GM21737 (cell line): Measurements from ENCODE around the gene CYP17A1.
"Not testable (repeated sequence)": the region's sequence is repeated elsewhere in the genome, so short reads cannot be mapped to it uniquely, and the experiment has no call there.

Experiments used
- ATAC-seq: cut with Tn5 transposase; IDR thresholded peaks from one replicate; pipeline ENCODE4 v1.9.1; 2021; ENCODE audit warnings: mild to moderate bottlenecking, moderate library complexity; ENCODE audit not compliant: unreplicated experiment

The CYP17A1 gene

GRCh38 chr10:102838276-102838927 is 1.2 kb upstream of the CYP17A1 start:
- not testable (repeated sequence) for ATAC-seq

DNA sequence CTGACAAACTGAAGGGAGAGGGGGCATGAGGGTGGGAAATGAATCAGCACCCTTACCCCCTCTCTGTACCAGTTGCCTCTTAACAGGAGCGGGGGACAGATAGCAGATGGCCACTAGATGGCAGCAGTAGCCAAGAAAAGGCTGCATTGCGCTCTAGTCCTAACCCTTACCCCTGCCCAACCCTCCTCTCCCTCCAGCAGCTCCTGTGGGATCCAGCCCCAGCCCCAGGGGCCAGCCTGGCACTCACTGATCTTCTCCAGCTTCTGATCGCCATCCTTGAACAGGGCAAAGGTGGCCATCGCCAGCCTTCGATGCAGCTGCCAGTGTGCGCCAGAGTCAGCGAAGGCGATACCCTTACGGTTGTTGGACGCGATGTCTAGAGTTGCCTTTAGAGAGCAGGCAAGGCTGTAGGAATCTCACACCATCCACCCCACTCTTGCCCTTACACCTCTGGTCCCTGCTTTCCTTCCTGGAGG is 2.2 kb downstream of the CYP17A1 start:
- ATAC-seq = no peak

DNA sequence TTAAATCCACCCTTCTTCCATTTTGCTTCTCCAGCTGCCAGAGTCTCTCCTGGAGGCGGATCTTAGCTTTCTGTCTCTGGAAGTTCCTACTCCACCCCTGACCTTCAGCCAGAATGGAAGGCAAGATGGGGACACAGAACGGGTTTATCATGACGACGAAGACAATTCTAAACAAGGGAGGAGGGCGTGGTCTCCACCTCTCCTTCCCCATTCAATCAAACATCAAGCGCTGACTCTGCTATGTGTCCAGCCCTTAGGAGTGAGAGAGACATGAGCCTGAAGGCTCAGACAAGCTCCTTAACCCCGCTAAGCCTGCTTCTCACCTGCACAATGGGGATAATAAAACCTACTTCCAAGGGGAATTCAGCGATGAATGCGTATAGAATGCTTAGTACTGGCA is 3.1 kb downstream of the CYP17A1 start:
- no peak for ATAC-seq

DNA sequence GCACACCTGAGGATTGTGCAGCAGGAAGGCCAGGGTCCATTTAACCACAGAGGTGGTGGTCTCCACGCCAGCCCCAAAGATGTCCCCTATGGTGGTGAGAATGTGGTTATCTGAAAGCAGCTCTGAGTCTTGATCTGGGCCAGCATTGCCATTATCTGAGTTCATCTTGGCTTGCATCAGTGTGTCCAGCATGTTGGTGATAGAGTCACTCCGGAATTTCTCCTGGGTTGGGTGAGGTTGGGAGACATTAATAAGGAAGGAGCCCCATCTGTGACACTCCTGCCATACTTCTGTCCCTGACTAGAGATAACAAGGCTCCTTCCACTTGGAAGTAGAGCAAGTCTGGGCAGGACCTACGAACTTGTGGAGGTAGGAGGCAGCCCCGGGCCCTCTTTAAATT is 4.2 kb downstream of the CYP17A1 start:
- ATAC-seq = no peak

DNA sequence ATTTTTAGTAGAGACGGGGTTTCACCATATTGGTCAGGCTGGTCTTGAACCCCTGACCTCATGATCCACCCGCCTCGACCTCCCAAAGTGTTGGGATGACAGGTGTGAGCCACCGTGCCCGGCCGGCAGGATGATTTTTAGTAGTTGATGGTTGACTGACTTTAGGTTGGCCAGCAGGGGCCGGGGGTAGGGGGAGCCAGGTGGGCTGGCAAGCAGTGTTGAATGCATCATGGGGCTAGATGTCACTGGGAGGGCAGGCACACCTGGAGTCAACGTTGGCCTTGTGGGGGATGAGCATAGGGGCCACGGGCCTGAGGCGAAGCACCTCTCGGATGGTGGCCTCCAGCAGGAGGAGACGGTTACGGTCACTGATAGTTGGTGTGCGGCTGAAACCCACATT is 5.0 kb downstream of the CYP17A1 start:
- ATAC-seq = no peak

DNA sequence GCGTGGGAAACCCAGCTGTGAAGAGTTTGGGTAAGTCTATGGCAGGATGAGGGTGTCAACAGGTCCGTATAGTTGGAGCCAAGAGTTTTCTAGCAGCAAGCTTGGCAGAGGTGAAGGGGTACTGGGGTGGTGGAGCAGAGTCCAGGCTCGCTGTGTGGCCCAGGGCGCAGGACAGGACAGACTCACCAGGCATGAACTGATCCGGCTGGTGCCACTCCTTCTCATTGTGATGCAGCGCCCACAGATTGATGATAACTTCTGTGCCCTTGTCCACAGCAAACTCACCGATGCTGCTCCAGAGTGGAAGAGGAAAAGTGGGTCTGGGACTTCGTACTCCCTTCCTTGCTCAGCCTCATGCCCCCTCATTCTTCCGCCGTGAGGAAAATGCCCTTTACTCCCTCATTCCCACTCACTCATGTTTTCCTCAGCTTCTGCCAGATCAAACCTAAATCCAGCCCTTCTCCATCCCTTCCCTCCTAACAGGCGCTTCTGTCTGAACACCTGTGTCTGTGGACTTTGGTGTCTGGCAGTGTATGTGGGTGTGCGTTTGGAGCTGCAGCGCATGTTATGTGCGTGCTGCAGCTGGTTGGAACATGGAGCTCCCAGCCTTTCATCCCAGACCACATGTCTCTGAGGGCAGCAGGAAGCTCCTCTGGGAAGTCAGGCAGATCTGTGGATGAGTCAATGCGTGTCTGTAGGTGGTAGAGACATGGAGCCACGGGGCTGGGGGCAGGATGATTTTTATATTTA is 5.7 kb downstream of the CYP17A1 start:
- no peak for ATAC-seq

DNA sequence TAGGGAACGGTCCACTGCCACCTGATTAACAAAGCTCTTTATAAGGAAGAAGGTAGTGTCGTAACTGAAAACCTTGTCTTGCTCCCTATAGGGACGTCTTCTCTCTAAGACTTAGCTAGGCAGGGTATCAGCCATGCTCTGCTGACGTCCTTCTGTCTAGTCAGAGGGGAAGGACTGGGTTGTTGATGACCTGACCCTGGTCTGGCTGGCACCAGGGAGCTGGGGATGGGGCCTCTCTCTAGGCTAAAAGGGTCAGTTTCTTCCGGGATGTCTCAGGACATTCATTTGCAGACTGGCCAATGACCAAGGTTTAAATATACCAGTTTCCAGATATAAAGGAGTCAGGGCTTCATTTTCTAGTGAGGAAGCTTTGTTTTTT is 9.6 kb downstream of the CYP17A1 start:
- no peak for ATAC-seq

DNA sequence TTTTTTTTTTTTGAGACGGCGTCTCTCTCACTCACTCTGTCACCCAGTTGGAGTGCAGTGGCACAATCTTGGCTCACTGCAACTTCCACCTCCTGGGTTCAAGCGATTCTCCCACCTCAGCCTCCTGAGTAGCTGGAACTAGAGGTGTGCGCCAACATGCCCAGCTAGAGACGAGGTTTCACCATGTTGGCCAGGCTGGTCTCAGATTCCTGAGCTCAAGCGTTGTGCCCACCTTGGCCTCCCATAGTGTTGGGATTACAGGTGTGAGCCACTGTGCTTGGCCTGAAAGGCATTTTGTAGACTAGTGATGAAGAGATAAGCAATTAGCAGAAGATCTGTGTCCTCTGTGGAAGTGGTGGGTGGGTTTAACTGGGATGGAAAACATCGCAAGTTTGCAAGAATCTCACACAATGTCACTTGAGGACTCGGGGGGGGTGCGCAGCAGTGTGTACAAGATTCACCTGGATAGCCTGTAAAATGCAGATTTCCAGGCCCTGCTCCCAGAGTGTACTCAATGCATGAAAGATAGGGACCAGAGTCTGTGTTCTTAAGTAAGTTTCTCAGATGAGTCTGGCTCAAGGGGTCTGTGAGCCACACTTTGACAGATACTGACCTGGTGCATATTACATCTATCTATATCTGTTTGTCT is 10.9 kb downstream of the CYP17A1 start:
- ATAC-seq = no peak

- no peak for ATAC-seq
These were observed 12.5 kb downstream of the CYP17A1 start for GRCh38 chr10:102824664-102825063.

GRCh38 chr10:102822222-102822621 is 15.0 kb downstream of the CYP17A1 start:
- no peak for ATAC-seq

DNA sequence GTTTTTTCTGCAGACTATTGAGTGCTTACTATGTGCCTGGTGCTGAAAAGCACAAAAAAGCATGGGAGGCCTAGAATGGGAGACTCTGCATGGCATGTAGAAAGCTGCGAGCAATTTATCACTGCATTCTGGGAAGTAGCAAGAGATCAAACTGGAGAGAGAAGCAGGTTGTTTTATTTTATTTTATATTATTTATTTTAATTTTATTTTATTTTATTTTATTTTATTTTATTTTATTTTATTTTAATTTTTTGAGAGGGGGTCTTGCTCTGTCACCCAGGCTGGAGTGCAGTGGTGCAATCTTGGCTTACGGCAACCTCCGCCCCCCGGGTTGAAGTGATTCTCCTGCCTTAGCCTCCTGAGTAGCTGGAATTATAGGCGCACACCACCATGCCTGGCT is 17.2 kb downstream of the CYP17A1 start:
- not testable (repeated sequence) for ATAC-seq

GRCh38 chr10:102819054-102819453 is 18.2 kb downstream of the CYP17A1 start:
- ATAC-seq = no peak

GRCh38 chr10:102817175-102817574 is 20.0 kb downstream of the CYP17A1 start:
- no peak for ATAC-seq

DNA sequence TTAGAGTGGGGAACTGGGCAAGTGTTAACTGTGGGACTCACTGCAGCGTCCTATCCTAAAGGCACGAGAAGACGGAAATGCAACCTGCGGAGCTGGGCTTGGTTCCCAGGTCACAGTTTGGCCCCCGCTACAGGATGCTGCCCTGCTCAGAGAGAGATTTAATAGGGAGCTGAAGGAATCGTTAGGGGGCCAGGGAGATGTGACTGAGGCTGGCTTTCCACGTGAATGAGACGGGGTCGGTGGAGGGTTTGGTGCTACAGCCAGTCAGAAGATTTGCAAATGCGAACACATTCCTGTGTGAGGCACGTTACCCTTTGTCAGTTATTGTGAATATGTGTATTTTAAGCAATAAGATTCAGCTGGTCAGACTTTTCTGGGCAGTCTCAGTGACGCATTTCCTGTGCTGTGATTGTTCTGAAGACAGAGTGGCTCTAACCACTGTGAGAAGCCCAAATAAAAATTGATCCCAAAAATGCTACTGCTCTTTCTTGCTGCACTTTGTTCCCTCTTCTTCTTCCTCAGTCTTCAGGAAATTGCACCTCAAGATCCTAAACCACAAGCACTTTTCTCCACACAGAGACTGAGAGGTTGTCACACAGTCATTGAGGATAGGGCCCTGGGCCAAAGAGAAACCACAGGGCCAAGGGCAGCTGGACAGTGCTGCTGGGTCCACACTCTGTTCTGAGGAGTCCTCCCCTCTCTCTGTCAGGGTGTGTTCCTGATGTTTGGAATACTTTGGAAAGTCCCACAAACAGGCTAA is 21.2 kb downstream of the CYP17A1 start:
- no peak for ATAC-seq

DNA sequence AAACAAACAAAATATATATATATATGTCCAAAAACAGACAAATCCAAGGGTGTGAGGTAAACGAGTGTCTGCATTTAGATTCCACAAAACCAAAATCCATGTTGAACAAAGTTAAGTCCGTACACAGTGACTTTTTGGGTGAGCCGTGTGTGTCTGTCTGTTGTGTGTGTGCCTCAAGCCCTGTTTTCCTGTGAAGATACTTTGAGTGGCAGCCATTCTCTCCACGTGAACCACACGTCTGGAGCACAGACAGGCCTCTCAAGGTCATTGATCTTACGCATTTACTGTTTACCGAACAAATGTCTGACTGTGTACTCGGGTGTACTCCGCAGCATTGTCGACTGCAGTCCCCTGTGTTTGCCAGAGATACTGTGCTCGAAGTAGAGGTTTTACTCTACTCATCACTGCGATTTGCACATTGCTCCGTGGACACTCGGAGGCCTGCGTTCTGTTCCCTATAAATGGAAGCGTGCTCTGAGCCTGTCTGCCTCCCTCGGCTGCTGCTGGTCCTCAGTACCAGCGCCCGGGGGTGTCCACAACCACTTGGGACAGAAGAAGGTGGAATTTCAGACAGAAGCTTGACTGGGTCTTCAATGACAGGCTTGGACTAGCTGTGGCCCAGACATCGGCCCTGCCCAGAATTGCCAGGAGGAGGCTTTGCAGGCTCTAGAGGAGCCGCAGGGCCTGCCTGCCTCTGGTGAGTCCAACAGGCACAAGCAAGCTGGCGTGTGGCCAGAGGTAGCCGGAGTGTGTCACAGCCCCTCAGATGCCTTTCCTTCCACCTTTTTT is 22.1 kb downstream of the CYP17A1 start:
- ATAC-seq = no peak

- ATAC-seq = no peak
These were observed 22.8 kb downstream of the CYP17A1 start for GRCh38 chr10:102814453-102814871.

GRCh38 chr10:102813734-102814452 is 23.3 kb downstream of the CYP17A1 start:
- ATAC-seq = no peak

GRCh38 chr10:102813017-102813541 is 24.1 kb downstream of the CYP17A1 start:
- no peak for ATAC-seq

DNA sequence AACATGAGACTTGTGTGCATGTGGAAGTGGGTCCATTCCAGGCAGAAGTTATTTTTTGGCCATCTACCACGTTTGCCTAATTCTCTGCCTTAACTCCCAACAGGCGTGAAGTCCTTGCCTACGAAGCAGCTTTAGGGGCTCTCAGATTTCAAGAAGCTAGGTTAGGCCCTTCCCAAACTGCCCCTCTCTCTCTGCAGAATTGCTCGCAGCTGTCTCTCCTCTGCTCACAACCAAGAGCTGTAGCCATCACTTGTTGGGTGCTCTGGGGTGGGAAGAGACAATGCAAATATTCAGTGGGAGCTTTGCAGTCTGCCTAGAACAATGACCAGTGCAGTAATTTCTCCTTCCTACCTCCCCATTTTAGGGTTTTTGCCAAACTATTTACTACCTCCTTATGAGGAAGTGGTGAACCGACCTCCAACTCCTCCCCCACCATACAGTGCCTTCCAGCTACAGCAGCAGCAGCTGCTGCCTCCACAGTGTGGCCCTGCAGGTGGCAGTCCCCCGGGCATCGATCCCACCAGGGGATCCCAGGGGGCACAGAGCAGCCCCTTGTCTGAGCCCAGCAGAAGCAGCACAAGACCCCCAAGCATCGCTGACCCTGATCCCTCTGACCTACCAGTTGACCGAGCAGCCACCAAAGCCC is 24.9 kb downstream of the CYP17A1 start:
- ATAC-seq = no peak
